GM12872 (cell line): ENCODE measurements around the gene GOLGB1.

Source experiments
- CTCF ChIP-seq: IDR thresholded peaks from 3 replicates; pipeline ENCODE4 v1.5.1; 2011; ENCODE audit warnings: low read depth, mild to moderate bottlenecking, low read length, moderate library complexity; ENCODE audit not compliant: insufficient read depth

The GOLGB1 gene

DNA sequence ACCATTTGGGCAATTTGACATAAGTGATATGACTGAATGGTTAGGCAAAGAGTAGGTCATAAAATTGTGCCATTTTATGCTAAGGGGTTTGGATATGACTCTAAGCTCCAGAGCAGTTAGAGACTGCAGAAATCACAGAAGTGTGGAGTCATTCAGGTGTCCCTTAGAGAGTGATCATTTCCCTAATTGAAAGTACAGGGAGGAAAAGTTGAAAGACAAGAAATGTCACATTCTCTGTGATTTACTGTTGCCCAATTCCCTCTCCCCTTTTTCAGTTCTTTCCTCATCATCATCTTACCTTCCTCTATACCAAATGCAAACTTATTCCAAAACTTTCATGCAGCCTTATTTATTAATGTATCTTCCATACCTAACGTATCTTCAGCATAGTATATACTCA is 2.7 kb upstream of the GOLGB1 start:
- TF ChIP-seq CTCF, result no peak

DNA sequence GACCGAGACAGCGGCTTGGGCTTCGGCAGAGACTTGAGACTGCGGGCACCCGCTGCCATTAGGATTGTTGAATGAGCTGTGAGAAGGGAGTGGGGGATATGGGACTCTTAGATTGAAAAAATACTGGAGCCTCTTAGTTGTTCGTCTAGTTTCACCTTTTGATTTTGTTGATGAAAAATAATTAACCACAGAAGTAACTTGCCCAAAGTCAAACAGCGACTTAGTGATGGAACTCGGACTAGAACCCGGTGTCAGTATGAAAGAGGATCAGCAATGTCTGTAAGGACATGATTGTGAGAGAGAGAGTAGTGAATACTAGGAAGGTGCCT is 510 bp upstream of the GOLGB1 start:
- no peak for TF ChIP-seq CTCF

- no peak for TF ChIP-seq CTCF
Measured at GRCh38 chr3:121748680-121749275, 763 bp downstream of the GOLGB1 start.

GRCh38 chr3:121747976-121748375 is 1.6 kb downstream of the GOLGB1 start:
- TF ChIP-seq CTCF, result no peak

- TF ChIP-seq CTCF, result no peak
Measured at GRCh38 chr3:121740896-121741295, 8.6 kb downstream of the GOLGB1 start.

GRCh38 chr3:121739902-121740301 is 9.6 kb downstream of the GOLGB1 start:
- TF ChIP-seq CTCF, result no peak

GRCh38 chr3:121737644-121738043 is 11.9 kb downstream of the GOLGB1 start:
- no peak for TF ChIP-seq CTCF
